Activated T-cell treated with anti-CD3 and anti-CD28 coated beads, Interleukin-2, amount 50 U/mL, for 24 hours (primary cell): ENCODE results near the gene MBP.
A peak's percentile ranks its signal among the peaks of the same experiment; 100 is the strongest.

Source experiments
- DNase-seq: peaks from one replicate; pipeline ENCODE4 v3.0.0-alpha.2; 2020
- H3K27ac Mint-ChIP-seq: 2 replicates; pipeline ENCODE4 v1.8.0; 2020; ENCODE audit warnings: mild to moderate bottlenecking, mixed read lengths
- H3K27me3 Mint-ChIP-seq: 2 replicates; pipeline ENCODE4 v1.8.0; 2020; ENCODE audit warnings: mixed read lengths
- H3K36me3 Mint-ChIP-seq: 2 replicates; pipeline ENCODE4 v1.8.0; 2020; ENCODE audit warnings: low read depth, mixed read lengths
- H3K4me1 Mint-ChIP-seq: 2 replicates; pipeline ENCODE4 v1.8.0; 2020; ENCODE audit warnings: low read depth, mixed read lengths
- H3K4me3 Mint-ChIP-seq: 2 replicates; pipeline ENCODE4 v1.8.0; 2020; ENCODE audit warnings: mild to moderate bottlenecking, moderate library complexity, mixed read lengths
- H3K9me3 Mint-ChIP-seq: 2 replicates; pipeline ENCODE4 v1.8.0; 2020; ENCODE audit warnings: mixed read lengths

MBP gene

DNA sequence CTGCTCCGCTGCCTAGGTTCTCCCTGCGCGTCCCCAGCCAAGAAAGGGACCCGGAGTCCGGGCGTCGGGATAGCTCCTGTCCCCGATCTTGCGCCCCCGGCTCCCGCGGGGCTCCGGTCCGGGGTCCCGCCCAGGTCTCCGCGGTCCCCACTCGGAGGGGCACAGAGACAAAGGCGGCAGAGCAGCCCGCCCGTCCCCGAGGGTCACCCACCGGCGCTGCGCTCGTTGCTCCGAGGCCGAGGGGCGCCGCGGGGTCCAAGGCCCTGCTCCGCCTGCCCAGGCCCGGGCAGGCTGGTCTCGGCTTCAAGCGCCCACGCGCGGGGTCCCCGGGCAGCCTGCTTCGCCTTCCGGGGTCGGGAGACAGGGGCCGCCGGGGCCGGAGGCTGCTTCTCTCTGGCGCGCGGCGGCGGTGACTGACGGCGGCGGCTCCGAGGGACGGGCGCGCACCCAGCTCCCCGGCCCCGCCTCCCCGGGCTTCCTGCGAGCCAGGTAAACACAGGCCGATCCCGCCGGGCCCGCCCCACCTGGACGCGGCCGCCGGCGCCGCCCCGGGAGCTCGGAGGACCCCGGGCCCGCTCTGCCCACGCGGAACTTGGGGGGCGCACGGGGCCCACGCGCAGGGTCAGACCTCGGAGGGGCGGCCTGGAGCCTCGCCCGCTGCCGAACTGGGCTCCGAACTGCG is at the start of gene MBP:
TSS of gene MBP (minus strand) at position 415 of the 682 bp plus-strand sequence. CDS start 27,522 bp downstream, outside the sequence.
- H3K27ac Mint-ChIP-seq = peak within 1 kb of the TSS; percentile 98
- H3K27me3 Mint-ChIP-seq = no peaks in the 10 kb centered on the region
- DNase-seq = peak; percentile 81
- peaks cover 55% of the 10 kb centered on the region for H3K4me1 Mint-ChIP-seq
- H3K4me3 Mint-ChIP-seq = peak within 1 kb of the TSS; percentile 97
- peaks cover 37% of the 10 kb centered on the region for H3K36me3 Mint-ChIP-seq
- H3K9me3 Mint-ChIP-seq = no peaks in the 10 kb centered on the region

DNA sequence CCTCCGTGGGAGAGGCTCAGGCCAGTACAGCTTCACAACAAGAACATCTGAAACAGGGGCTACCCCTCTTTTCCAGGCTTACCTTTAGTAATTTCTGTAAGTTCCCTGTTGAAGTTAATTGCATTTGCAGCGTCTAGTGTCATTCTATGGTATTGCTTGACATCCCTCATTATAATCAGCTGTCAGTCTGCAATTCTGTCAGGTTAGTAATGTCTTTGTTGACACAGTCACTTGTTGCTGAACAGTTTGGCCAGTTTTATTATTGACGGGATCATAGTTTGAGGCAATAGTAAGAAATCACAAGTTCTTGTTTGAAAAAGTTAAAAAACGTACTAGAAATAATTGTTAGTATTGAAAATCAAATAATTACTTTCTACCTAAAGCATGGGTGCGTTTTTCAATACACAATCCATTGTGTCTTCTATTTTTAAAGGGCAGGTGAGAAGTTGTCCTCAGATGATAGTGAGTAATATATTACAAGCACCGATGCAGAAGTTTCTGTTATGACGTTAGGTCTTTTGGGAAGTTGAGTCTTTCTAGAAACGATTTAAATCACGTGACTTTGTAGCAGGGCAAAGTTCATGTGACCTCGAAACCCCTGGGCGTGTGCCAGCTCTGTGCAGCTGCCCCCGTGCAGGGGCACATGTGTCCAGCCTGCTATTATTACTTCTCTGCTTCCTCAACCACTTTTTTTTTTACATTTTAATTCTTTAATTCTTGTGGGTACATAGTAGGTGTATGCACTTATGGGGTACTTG is 49.5 kb upstream of the MBP start:
- no peaks in the 10 kb centered on the region for H3K27me3 Mint-ChIP-seq
- H3K9me3 Mint-ChIP-seq = no peaks in the 10 kb centered on the region
- H3K4me1 Mint-ChIP-seq = peaks cover 2% of the 10 kb centered on the region
- no peak overlapping the region for H3K4me3 Mint-ChIP-seq
- DNase-seq = no peak
- H3K27ac Mint-ChIP-seq = no peak overlapping the region
- H3K36me3 Mint-ChIP-seq = no peaks in the 10 kb centered on the region

DNA sequence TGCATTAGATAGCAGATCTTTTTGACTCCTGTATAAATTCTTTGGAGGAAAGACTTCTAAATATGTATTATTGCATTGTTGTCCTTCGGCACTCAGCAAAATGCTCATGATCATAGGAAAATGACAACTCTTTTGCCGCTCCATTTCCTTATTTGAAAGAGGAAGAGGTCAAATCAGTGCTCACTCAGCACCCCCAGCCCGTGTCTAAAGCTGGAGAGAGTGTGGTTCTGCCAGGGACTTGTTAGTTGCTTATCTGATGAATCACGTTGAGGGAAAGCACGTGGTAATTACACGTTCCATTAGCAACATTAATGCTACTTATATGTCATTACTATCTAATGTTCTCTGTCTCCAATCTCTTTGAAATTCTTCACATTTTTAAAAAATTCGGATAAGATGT is 46.0 kb upstream of the MBP start:
- Mint-ChIP-seq H3K27me3 (no peaks in the 10 kb centered on the region), H3K36me3 (no peaks in the 10 kb centered on the region), H3K27ac (no peak overlapping the region), H3K9me3 (no peaks in the 10 kb centered on the region), H3K4me1 (peaks cover 2% of the 10 kb centered on the region), H3K4me3 (no peak overlapping the region)
- DNase-seq = no peak

DNA sequence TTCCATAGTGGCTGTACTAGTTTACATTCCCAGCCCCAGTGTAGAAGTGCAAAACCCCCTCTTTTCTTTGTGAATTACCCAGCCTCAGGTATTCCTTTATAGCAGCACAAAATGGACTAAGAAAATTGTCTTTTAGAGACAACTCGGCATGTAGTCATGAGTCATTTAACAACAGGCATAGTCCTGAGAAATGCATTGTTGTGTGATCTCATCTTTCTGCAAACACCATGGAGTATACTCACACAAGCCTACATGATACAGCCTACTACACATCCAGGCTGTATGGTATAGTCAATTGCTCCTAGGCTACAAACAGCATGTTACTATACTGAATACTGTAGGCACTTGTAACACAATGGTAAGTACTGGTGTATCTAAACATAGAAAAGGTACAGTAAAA is 44.4 kb upstream of the MBP start:
- Mint-ChIP-seq H3K4me1 (peaks cover 2% of the 10 kb centered on the region), H3K36me3 (no peaks in the 10 kb centered on the region), H3K9me3 (no peaks in the 10 kb centered on the region), H3K4me3 (no peak overlapping the region), H3K27me3 (no peaks in the 10 kb centered on the region), H3K27ac (no peak overlapping the region)
- DNase-seq = no peak

DNA sequence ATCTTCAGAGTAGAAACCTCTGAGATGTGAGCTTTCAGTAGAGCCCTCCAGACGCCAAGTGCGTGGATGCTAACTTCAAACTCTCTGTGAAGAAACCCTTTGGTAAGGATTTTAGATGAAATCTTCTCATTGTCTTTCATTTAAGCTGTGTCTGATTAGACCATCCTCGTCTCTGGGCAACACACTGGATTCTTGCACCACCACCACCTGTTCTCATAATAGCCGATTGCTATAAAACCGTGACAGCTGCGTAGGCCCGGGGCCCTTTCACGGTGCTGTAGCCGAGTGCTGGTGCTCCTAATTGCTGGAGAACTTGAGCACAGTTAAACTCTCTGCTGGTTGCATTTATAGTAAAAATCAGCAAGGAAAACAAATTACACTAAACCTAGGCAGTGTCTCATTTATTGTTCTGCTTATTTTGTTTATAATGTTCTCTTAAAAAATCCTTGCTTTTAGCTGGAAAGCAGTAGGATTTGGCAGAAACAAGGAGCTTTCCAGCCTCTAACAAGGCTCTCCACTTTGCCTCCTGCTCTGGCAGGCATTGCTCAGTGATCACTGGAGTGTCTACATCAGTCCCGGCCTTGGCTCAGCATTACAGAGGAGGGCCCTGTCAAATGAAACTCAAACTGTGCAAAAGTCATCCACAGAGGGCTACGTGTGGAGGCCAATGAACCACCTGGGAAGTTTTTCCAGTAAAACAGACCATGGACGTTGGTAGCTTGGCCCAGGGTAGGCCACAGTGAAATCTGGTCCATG is 40.9 kb upstream of the MBP start:
- Mint-ChIP-seq H3K36me3 (no peaks in the 10 kb centered on the region), H3K27ac (no peak overlapping the region), H3K4me3 (no peak overlapping the region), H3K27me3 (no peaks in the 10 kb centered on the region), H3K4me1 (no peaks in the 10 kb centered on the region), H3K9me3 (no peaks in the 10 kb centered on the region)
- DNase-seq = no peak

DNA sequence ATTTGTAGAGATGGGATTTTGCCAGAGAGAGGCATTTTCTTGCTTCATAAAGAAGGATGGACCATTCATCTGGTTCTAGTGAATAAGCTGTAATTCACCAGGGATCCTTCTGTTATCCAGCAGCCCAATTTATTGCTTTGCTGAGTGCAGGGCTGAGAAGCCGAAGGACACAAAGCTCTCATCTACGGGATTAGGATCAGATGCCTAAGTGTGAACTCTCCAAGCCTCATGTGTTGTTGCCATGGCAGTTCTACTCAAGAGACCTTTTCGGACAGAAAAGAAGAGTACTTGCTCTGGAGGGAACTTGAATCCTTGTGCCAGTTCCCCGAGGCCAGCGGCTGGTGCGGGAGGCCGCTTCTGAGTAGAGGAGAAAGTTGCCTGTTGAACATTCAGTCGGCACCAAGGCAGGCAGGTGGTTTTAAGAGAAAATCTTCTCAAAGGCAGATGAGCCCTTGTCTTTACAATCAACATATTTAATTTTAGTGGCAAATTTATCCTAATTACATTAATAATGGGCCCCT is 38.4 kb upstream of the MBP start:
- Mint-ChIP-seq H3K9me3 (no peaks in the 10 kb centered on the region), H3K4me1 (no peaks in the 10 kb centered on the region), H3K27me3 (no peaks in the 10 kb centered on the region), H3K27ac (no peak overlapping the region), H3K36me3 (no peaks in the 10 kb centered on the region), H3K4me3 (no peak overlapping the region)
- DNase-seq = no peak

DNA sequence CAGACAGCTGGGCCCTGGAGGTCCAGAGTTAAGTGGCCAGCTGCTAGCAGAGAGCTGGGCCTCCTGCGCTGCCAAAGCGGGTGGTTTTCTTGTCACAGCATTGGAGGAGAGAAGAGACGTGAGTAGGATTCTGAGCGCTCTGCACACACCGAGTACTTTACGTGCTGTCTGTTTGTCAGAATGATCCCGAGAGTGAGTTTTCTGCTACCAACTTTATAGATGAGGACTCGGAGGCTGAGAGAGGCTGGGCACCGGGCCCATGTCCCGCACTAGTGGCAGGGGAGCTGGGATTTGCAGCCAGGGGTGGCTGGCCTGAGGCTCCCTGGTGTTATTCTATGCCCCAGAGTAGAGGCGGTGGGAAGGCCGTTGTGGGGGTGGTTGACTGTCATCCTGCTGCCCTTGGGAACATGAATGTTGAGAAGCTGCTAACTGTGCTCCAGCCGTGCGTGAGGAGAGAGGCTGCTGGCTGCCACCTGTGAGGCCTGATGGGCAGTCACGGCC is 36.3 kb upstream of the MBP start:
- Mint-ChIP-seq H3K36me3 (no peaks in the 10 kb centered on the region), H3K9me3 (no peaks in the 10 kb centered on the region), H3K27ac (no peak overlapping the region), H3K4me1 (no peaks in the 10 kb centered on the region), H3K27me3 (no peaks in the 10 kb centered on the region), H3K4me3 (no peak overlapping the region)
- DNase-seq = no peak

DNA sequence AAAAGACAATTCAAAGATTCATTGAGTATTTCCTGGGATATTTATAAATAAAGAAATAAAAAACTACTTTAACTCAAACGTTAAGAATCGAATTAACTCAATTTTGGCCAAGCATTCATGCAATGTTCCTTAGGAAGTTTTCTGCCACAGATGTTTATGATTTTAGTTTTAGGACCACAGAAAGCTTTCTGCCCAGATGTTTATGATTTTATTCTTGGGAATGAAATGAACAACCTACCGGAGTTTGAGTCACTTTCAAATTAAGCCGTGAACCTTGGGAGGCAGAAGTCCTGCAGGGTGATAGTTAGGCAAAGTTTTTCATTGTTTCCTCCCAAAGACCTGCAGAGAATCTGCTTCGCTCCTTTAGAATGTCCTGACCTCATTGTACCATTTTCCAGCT is 34.7 kb upstream of the MBP start:
- no peaks in the 10 kb centered on the region for H3K36me3 Mint-ChIP-seq
- no peaks in the 10 kb centered on the region for H3K4me1 Mint-ChIP-seq
- H3K4me3 Mint-ChIP-seq = no peak overlapping the region
- DNase-seq = no peak
- no peaks in the 10 kb centered on the region for H3K27me3 Mint-ChIP-seq
- H3K27ac Mint-ChIP-seq = no peak overlapping the region
- H3K9me3 Mint-ChIP-seq = no peaks in the 10 kb centered on the region

DNA sequence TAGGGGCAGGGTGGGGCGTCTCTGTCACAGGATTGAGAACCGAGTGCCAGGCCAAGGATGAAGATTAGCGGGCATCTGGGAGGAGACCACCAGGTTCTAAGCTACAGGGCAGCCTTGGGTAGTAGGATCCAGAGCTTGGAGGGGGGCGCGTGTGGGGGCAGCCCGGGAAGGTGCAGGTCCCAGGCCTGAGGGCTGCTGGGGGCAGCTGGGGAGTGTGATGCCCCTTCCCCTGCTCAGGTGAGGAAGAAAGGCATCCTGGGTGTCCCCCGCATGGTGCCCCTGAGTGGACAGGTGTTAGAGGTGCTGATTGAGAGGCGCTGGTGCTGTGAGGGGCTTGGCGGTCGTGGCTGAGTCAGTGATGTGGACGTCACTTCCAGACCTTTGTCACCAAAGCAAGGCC is 33.9 kb upstream of the MBP start:
- no peaks in the 10 kb centered on the region for H3K27me3 Mint-ChIP-seq
- H3K36me3 Mint-ChIP-seq = no peaks in the 10 kb centered on the region
- H3K4me3 Mint-ChIP-seq = no peak overlapping the region
- H3K4me1 Mint-ChIP-seq = no peaks in the 10 kb centered on the region
- no peak overlapping the region for H3K27ac Mint-ChIP-seq
- H3K9me3 Mint-ChIP-seq = no peaks in the 10 kb centered on the region
- no peak for DNase-seq

DNA sequence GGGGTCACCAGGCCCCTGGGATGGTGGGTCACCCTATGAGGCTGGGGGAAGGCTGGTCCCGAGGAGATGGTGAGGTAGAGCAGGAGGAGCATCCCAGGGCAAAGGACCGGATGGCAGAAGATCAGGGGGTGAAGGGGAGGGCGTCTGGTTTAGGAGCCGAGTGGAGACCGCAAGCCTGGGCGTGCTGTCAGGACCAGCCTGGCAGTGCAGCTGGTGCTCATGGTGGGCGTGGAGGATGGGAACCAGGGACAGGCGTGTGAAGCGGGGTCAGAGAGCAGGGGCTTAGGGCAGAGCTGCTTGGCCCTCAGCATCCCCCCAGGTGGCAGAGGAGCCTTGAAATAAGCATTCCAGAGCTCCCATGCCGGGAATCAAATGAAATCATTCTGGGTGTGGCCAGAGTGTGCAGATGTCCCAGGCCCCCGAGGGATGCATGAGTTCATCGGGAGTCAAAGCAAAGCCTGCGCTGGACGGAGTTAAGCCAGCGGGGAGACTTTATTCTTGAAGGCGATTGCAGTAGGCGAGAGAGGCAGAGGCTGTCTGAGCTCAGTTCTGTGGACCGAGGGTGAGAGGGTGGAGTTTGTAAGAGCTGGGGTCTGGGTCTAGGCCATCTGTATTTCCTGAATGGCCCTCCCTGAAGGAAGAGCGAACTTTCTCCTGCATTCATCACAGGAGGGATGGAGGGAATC is 33.1 kb upstream of the MBP start:
- Mint-ChIP-seq H3K36me3 (no peaks in the 10 kb centered on the region), H3K27ac (no peak overlapping the region), H3K4me1 (peaks cover 4% of the 10 kb centered on the region), H3K9me3 (no peaks in the 10 kb centered on the region), H3K4me3 (no peak overlapping the region), H3K27me3 (no peaks in the 10 kb centered on the region)
- DNase-seq = no peak

DNA sequence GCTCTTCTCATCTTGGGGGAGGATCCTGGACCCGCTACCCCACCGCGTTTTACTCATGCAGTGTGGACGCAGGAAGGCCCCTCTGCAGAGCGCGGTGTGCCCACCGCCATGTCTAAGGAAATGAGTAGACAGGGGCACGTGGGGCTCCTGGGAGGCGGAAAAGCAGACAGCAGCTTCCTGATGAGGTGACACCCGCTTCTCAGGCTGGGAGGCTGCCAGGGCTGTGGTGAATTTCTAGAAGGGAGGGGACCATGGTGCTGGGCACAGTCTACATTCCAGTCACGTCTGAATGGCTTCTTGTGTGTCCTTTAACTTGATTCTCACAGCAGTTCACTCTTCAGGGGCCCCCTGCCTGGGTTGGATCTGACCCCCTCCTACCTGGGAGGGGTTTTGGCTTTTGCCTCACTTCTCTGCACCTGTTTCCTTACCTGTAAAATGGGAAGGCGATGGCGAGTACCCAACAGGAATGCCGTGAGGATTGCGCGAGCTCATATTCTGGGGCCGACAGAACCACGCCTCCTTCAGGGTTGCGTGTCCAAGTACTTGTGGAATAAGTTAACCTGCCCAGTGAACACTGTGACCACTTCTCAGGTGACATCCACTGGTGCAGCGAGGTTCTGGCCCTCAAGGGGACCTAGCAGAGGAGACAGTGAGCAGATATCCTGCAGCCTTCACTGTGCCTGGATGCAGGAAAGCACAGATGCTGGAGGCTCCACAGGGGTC is 32.3 kb upstream of the MBP start:
- no peak for DNase-seq
- H3K36me3 Mint-ChIP-seq = no peaks in the 10 kb centered on the region
- no peak overlapping the region for H3K4me3 Mint-ChIP-seq
- peaks cover 6% of the 10 kb centered on the region for H3K4me1 Mint-ChIP-seq
- no peak overlapping the region for H3K27ac Mint-ChIP-seq
- no peaks in the 10 kb centered on the region for H3K9me3 Mint-ChIP-seq
- H3K27me3 Mint-ChIP-seq = no peaks in the 10 kb centered on the region

DNA sequence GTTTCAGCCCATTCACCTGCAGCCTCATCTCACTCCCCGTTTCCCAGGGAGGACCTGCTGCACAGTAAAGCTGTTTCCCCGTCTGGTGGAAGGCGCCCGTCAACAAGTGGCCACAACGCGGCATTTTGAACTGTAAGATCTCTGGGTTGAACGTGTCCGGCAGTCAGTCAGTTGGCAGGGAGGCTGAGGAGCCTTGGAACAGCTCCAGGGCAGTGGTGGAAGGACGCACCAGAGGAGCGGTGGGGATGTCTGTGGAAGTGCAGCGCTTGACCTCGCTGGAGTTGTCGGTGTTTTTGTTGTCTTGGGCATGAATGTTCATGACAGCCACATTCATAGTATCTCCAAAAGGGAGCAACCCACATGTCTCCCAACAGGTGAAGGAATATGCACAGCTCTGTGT is 31.4 kb upstream of the MBP start:
- Mint-ChIP-seq H3K4me3 (no peak overlapping the region), H3K9me3 (no peaks in the 10 kb centered on the region), H3K27me3 (no peaks in the 10 kb centered on the region), H3K4me1 (peaks cover 6% of the 10 kb centered on the region), H3K27ac (no peak overlapping the region), H3K36me3 (no peaks in the 10 kb centered on the region)
- no peak for DNase-seq

DNA sequence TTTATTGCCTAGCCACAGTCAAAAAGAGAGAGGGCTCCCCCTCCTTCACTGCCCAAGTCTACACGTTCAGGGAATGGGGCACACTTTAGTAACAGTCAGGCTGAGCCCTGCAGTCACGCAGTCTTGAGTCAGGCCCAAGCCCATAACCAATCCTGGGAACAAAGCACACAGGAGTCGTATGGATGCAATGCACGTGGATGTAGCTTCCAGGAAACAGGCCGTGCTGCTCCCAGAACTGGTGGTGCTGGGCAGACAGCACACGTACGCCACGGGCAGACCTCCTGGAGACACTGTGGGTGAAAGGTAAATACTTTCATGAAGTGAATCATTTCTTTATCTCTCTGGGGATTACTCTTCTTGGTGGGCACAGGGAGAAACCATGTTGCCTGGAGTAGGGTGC is 30.0 kb upstream of the MBP start:
- Mint-ChIP-seq H3K36me3 (no peaks in the 10 kb centered on the region), H3K27ac (no peak overlapping the region), H3K9me3 (no peaks in the 10 kb centered on the region), H3K4me3 (no peak overlapping the region), H3K27me3 (no peaks in the 10 kb centered on the region), H3K4me1 (peaks cover 6% of the 10 kb centered on the region)
- DNase-seq = no peak

DNA sequence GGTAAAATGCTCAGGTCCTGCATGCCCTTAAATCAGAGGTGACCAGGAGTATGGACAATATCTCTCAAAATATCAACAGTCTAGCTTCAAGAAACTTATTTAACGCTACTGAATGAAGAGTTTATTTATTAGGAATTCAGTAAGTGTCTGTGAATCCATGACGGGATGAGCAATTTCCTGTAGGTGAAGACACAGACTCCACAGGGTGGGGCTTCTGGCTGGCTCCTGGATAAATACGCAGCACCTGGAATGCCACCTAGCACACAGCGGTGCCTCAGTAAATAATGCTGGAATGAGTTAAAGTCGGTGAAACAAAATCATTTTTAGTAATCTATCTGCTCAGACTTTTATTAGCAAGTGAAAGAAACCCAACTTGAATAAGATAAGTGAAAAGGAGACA is 29.4 kb upstream of the MBP start:
- H3K27ac Mint-ChIP-seq = no peak overlapping the region
- DNase-seq = no peak
- peaks cover 6% of the 10 kb centered on the region for H3K4me1 Mint-ChIP-seq
- H3K27me3 Mint-ChIP-seq = no peaks in the 10 kb centered on the region
- no peaks in the 10 kb centered on the region for H3K36me3 Mint-ChIP-seq
- H3K4me3 Mint-ChIP-seq = no peak overlapping the region
- H3K9me3 Mint-ChIP-seq = no peaks in the 10 kb centered on the region
